SU-DHL-6 (cell line): ENCODE results near the gene SPATA6.

Source experiments
- CTCF ChIP-seq: fragments of 200-600 bp; sonication (generic); IDR thresholded peaks from one replicate; pipeline ENCODE4 v1.5.1; 2017; ENCODE audit warnings: antibody characterized with exemption, mild to moderate bottlenecking, low read length, moderate library complexity; ENCODE audit not compliant: insufficient read depth, poor library complexity, severe bottlenecking
- EZH2phosphoT487 ChIP-seq: fragments of 200-600 bp; sonication (generic), shearing (Covaris generic); conservative IDR thresholded peaks from 2 replicates; pipeline ENCODE4 v1.6.1; 2018; ENCODE audit warnings: mild to moderate bottlenecking, antibody characterized with exemption, low read length, moderate library complexity, mixed read lengths

GRCh38 chr1:48302652-48303051, 169.4 kb downstream of the SPATA6 start:
- no peak for TF ChIP-seq CTCF
- TF ChIP-seq EZH2phosphoT487 = no peak
